CD4-positive, CD25-positive, alpha-beta regulatory T cell (primary cell): Measurements from ENCODE around the gene TMEM163. TPM values are rescaled to one million over a fixed set of nuclear protein-coding genes. Genes with fewer than 3 reads are reported as not detected.
"Not testable (repeated sequence)": the region's sequence is repeated elsewhere in the genome, so short reads cannot be mapped to it uniquely, and the experiment has no call there.

Experiments
- ATAC-seq, 2 donors: fragments of 150-1000 bp; cut with Tn5 transposase; one replicate each; pipeline ENCODE4 v1.10.0; 2021; ENCODE audit warnings: low read depth in 2 of 2, moderate number of reproducible peaks in 2 of 2, moderate library complexity in 1 of 2
- DNase-seq, 3 donors: peaks; one replicate each; pipeline versions ENCODE4 v3.0.0 to v3.0.0-alpha.2; 2012 to 2022; ENCODE audit warnings: mixed read lengths in 1 of 3
- H3K27ac ChIP-seq: one replicate; pipeline ENCODE4 v1.7.0; 2013; ENCODE audit warnings: mild to moderate bottlenecking, low read length; ENCODE audit not compliant: insufficient read depth, poor library complexity, severe bottlenecking
- H3K27me3 ChIP-seq: one replicate; pipeline ENCODE4 v1.7.0; 2013; ENCODE audit warnings: low read length; ENCODE audit not compliant: control insufficient read depth, insufficient read depth
- H3K36me3 ChIP-seq: one replicate; pipeline ENCODE4 v1.7.0; 2013; ENCODE audit warnings: mild to moderate bottlenecking, low read length, moderate library complexity; ENCODE audit not compliant: control insufficient read depth, insufficient read depth
- H3K4me1 ChIP-seq: 2 replicates; pipeline ENCODE4 v1.7.0; 2013; ENCODE audit warnings: mild to moderate bottlenecking, low read length; ENCODE audit not compliant: insufficient read depth, control insufficient read depth, poor library complexity, severe bottlenecking
- H3K4me3 ChIP-seq: one replicate; pipeline ENCODE4 v1.7.0; 2013; ENCODE audit warnings: low read depth, mild to moderate bottlenecking, low read length, moderate library complexity
- H3K9me3 ChIP-seq, 2 experiments: 1 replicate in 1 of 2; 2 replicates in 1 of 2; pipeline ENCODE4 v1.7.0; 2013; ENCODE audit warnings: low read length in 2 of 2, mild to moderate bottlenecking in 1 of 2, moderate library complexity in 1 of 2; ENCODE audit not compliant: control insufficient read depth in 2 of 2
- H3K27ac Mint-ChIP-seq, 3 donors: one replicate each; pipeline ENCODE4 v1.8.0; 2020 to 2022; ENCODE audit warnings: mild to moderate bottlenecking in 3 of 3, mixed read lengths in 3 of 3, moderate library complexity in 2 of 3
- H3K27me3 Mint-ChIP-seq: one replicate; pipeline ENCODE4 v1.8.0; 2022; ENCODE audit warnings: mild to moderate bottlenecking, mixed read lengths
- H3K36me3 Mint-ChIP-seq: one replicate; pipeline ENCODE4 v1.8.0; 2020; ENCODE audit warnings: mixed read lengths
- H3K4me1 Mint-ChIP-seq, 4 donors: one replicate each; pipeline ENCODE4 v1.8.0; 2020 to 2022; ENCODE audit warnings: mixed read lengths in 4 of 4, mild to moderate bottlenecking in 1 of 4
- H3K4me3 Mint-ChIP-seq, 4 donors: one replicate each; pipeline ENCODE4 v1.8.0; 2020 to 2022; ENCODE audit warnings: mild to moderate bottlenecking in 4 of 4, mixed read lengths in 4 of 4, moderate library complexity in 3 of 4
- H3K9me3 Mint-ChIP-seq, 7 donors: one replicate each; pipeline ENCODE4 v1.8.0; 2020 to 2022; ENCODE audit warnings: mixed read lengths in 7 of 7, mild to moderate bottlenecking in 3 of 7, moderate library complexity in 2 of 7
- polyA plus RNA-seq, 4 donors: library from polyadenylated mRNA; unstranded; fragments of 300-500 nt; fragmentation: Illumina TruSeq; gene quantifications; one replicate each; pipeline ENCODE4 v1.2.3, GENCODE V29; 2021
- total RNA-seq: library from RNA; stranded (reverse); gene quantifications from one replicate; pipeline ENCODE4 v1.2.3, GENCODE V29; 2022

The TMEM163 gene
- total and polyA plus RNA-seq, 5 donors from 2014 or later: 0.08 to 1.0 (median 0.33) TPM

DNA sequence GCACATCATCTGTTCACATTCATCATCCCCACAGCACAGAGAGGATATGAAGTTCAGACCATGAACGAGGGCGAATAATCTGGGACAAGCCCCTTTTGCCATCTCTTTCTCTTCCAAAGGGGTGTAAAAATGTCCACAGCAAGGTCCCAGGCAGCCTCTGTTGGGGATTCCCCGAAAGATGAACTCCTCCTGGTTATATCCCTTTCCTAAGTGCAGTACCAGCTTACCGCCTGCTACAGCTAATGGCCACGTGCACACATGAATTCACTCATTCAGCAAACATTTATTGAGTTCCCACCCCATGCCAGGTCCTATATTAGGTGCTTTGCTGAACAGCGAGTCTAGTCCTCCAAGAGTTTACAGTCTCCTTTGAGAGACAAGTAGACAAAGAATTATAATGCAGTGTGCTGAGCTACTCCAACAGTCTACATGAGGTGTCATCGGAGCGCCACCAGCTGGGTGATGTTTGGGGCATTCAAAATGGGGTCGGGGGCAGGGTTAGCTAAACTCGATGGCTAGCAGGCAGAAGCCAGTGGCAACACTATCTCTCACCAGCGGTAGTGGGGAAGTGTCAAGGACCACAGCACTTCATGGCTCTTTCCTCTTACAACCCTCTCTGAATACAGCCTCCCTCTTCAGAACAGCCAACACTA lies 228.9 kb downstream of the TMEM163 start:
- peaks cover 21% of the 10 kb centered on the region for H3K27me3 Mint-ChIP-seq
- H3K4me3 Mint-ChIP-seq: no peak overlapping the region

DNA sequence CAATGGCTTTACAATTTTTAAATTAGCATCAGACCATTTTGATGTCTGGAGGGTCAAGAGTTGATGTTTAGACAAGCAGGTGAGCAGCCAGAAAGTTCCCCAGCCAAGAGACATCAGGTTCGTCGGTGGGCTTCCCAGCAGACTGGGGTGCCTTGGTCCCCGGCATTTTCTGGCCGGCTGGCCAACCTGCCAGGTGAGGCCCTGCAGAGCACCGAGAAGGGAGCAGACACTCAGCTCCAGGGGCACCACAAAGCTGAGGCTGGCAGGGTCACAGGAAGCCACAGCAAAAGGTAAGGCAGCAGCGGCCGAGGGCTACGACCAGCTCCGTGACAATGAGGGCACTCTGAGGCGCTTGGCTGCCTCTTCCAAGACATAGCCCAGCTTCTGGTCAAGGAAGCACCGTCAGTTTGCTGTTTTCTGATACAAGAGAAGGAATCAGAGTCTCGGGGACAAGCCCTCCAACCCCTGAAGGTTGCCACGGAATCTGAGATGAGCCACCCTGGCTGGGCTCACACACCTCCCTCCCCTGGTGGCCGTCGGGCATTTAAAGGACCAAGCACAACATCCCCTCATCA lies 235.9 kb downstream of the TMEM163 start:
- ATAC-seq (no peak), DNase-seq (no peak)
- Histone ChIP-seq H3K4me1 (no peaks in the 10 kb centered on the region), H3K27me3 (peaks cover 1% of the 10 kb centered on the region), H3K27ac (no peak overlapping the region), H3K9me3 (no peaks in the 10 kb centered on the region), H3K36me3 (no peaks in the 10 kb centered on the region), H3K4me3 (no peak overlapping the region)
- peaks cover 0 to 1% (median 0%) of the 10 kb centered on the region in 7 donors for H3K9me3 Mint-ChIP-seq
- H3K36me3 Mint-ChIP-seq: no peaks in the 10 kb centered on the region
- H3K4me3 Mint-ChIP-seq: no peak overlapping the region
- H3K27me3 Mint-ChIP-seq: peaks cover 8% of the 10 kb centered on the region
- no peaks in the 10 kb centered on the region for H3K4me1 Mint-ChIP-seq
- no peak overlapping the region for H3K27ac Mint-ChIP-seq

More for the DNA sequence above, 228.9 kb downstream of the TMEM163 start:
- DNase-seq (no peak), ATAC-seq (no peak)
- no peaks in the 10 kb centered on the region for H3K36me3 Mint-ChIP-seq
- peaks cover 4% of the 10 kb centered on the region for H3K27me3 ChIP-seq
- H3K9me3 Mint-ChIP-seq: peaks cover 0 to 1% (median 0%) of the 10 kb centered on the region in 7 donors
- H3K4me3 ChIP-seq: no peak overlapping the region
- H3K4me1 Mint-ChIP-seq: peaks cover 0 to 2% (median 0%) of the 10 kb centered on the region in 4 donors
- H3K36me3 ChIP-seq: no peaks in the 10 kb centered on the region
- no peaks in the 10 kb centered on the region for H3K4me1 ChIP-seq
- no peaks in the 10 kb centered on the region for H3K9me3 ChIP-seq
- no peak overlapping the region for H3K27ac Mint-ChIP-seq
- H3K27ac ChIP-seq: no peak overlapping the region

DNA sequence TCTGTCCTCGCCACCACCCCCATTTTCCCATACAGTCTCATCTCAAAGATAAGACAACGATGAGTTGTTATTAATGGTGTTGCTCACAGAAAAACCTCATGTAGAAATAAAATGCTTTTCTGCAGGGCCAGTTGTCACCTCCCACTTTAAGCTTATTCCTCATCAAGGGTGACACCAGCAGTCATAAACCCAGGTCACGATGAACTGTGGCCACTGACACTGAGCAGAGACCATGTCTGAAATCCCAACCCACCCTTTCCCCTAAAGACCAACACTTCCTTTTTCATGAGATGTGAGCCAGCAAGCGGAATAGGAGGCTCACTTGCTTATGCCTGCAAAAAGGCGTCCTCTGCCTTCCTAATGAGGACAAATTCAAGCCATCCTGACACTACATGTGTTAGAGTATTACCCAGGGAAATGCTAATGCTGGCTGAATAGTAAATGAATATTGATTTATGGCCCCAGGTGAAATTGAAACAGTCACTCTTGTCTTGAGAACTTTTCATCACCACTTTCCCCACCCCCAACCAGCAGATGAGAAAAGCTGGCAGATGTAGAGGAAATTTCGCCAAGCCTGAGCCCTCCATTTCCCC lies 236.6 kb downstream of the TMEM163 start:
- H3K4me1 ChIP-seq: no peaks in the 10 kb centered on the region
- H3K9me3 ChIP-seq: no peaks in the 10 kb centered on the region
- H3K27me3 ChIP-seq: peaks cover 1% of the 10 kb centered on the region
- H3K36me3 ChIP-seq: no peaks in the 10 kb centered on the region
- peaks cover 8% of the 10 kb centered on the region for H3K27me3 Mint-ChIP-seq
- H3K27ac ChIP-seq: no peak overlapping the region
- peaks cover 0 to 1% (median 0%) of the 10 kb centered on the region in 7 donors for H3K9me3 Mint-ChIP-seq
- DNase-seq: no peak
- H3K27ac Mint-ChIP-seq: no peak overlapping the region
- no peak overlapping the region for H3K4me3 Mint-ChIP-seq
- H3K4me1 Mint-ChIP-seq: no peaks in the 10 kb centered on the region
- H3K36me3 Mint-ChIP-seq: no peaks in the 10 kb centered on the region
- no peak for ATAC-seq
- no peak overlapping the region for H3K4me3 ChIP-seq

DNA sequence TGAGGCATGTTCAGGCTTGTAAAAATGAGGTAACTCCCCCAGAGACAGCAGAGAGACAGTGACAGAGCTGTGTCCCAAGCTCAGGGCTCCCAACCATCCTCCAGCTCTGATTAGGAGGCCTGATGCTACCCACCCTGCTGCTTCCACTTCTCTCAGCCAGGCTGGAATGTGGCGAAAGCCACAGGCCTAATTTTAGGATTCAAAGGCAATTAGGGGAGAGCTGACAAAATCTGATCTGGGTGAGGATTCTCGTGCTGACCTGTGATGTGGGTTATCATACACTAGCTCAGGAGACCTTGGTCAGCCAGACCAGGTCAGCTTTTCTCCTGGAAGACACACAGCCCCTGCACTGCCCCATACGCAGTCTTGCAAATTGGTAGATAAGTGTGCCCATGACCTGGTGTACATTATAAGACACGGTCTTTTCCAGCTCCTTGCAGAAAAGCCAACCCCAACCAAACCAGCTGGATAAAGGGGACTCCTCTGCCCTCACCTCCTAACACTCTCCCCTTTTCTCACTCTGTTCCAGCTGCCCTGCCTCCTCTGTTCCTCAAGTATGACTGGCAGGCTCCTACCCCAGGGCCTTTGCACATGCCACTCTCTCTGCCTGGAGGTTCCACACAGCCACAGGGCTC lies 239.0 kb downstream of the TMEM163 start:
- no peaks in the 10 kb centered on the region for H3K9me3 ChIP-seq
- peaks cover 4% of the 10 kb centered on the region for H3K27me3 Mint-ChIP-seq
- no peaks in the 10 kb centered on the region for H3K36me3 Mint-ChIP-seq
- ATAC-seq: no peak
- no peaks in the 10 kb centered on the region for H3K4me1 ChIP-seq
- H3K4me3 Mint-ChIP-seq: no peak overlapping the region
- DNase-seq: no peak
- H3K4me3 ChIP-seq: no peak overlapping the region
- H3K9me3 Mint-ChIP-seq: peaks cover 0 to 1% (median 0%) of the 10 kb centered on the region in 7 donors
- H3K4me1 Mint-ChIP-seq: no peaks in the 10 kb centered on the region
- no peaks in the 10 kb centered on the region for H3K36me3 ChIP-seq
- H3K27ac Mint-ChIP-seq: no peak overlapping the region
- peaks cover 1% of the 10 kb centered on the region for H3K27me3 ChIP-seq
- H3K27ac ChIP-seq: no peak overlapping the region

DNA sequence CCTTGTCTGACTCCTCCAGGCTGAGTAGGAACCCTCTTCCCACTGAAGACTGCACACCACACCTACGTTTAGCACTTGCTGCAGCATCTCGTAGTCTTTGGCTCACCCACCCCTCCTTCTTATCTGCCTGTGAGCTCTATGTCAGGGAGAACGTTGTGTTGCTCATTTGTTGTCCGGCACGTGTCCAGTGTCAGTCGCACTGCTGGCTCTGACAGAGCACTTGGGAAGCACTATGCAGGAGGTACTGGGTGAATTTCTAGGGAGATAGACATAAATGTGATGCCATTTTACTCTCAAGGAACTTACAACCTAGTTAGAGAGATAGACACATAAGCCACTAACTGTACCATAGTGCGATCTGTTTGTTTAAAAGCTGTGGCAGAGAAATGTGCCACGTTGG lies 241.8 kb downstream of the TMEM163 start:
- not testable (repeated sequence) for H3K36me3 ChIP-seq, DNase-seq, H3K4me1 Mint-ChIP-seq, ATAC-seq, H3K27me3 ChIP-seq, H3K27me3 Mint-ChIP-seq, H3K4me1 ChIP-seq, H3K27ac ChIP-seq, H3K9me3 ChIP-seq, H3K4me3 Mint-ChIP-seq, H3K4me3 ChIP-seq, H3K36me3 Mint-ChIP-seq
- Mint-ChIP-seq H3K27ac (peak overlapping the region in 1 of 3 donors; percentile 66), H3K9me3 (peaks cover 0 to 14% (median 2%) of the 10 kb centered on the region in 7 donors)

DNA sequence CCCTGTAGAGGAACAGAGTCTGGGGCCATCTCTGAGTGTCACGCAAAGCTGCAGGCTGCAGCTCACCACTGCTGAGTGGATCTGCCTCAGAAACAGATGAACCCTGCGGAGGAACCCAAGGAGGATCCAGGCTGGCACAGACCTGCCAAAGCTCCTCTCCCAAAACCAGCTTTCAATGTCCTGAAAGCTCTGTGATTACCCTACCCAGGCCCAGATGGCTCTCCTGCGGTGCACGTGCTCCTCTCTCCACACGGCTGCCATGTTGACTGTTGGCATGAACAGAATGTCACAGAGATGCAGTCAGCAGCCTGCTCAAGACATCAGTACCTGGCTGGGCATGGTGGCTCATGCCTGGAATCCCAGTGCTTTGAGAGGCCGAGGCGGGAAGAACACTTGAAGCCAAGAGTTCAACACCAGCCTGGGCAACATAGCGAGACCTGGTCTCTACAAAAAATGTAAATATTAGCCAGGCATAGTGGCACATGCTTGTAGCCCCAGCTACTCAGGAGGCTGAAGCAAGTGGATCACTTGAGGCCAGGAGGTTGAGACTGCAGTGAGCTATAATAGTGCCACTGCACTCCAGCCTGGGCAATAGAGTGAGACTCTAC lies 248.1 kb downstream of the TMEM163 start:
- Histone ChIP-seq H3K36me3 (no peaks in the 10 kb centered on the region), H3K9me3 (peaks cover 2 to 5% of the 10 kb centered on the region in 2 experiments), H3K27ac (no peak overlapping the region), H3K27me3 (no peaks in the 10 kb centered on the region), H3K4me3 (no peak overlapping the region), H3K4me1 (no peaks in the 10 kb centered on the region)
- DNase-seq: no peak
- Mint-ChIP-seq H3K4me3 (no peak overlapping the region), H3K27ac (peak overlapping the region in 1 of 3 donors; percentile 52), H3K4me1 (peaks cover 0 to 5% (median 0%) of the 10 kb centered on the region in 4 donors), H3K9me3 (peaks cover 0 to 14% (median 4%) of the 10 kb centered on the region in 7 donors), H3K36me3 (no peaks in the 10 kb centered on the region), H3K27me3 (peaks cover 4% of the 10 kb centered on the region)
- ATAC-seq: no peak

DNA sequence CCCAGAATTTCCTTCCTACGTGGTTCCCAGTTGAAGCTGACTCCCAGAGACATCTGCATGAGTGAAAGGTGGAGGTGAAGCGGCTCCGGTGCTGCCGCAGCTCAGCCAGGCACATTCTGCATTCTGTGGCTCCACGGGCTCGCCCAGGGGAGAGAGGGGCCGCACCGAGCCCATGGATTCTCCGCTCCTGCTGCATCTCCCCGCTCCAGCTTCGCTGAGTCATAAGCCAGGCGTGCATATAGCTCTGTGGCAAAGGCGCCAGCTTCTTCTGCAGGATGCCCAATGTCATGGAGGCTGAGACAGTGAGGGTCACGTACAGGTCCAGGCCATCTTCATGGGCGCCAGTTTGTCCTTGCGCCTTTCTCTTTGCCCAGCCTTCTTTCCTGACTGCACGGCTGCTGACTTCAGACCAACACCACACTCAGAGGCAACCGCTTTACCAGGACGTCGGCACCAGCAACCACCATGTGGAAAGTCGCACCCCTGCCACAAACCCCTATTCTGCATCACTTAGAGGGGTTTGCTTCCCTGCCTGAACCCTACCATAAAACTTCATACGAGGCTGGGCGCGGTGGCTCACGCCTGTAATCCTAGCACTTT lies 249.2 kb downstream of the TMEM163 start:
- Mint-ChIP-seq H3K27ac (no peak overlapping the region), H3K36me3 (no peaks in the 10 kb centered on the region), H3K4me1 (peaks cover 0 to 5% (median 0%) of the 10 kb centered on the region in 4 donors), H3K27me3 (peaks cover 4% of the 10 kb centered on the region), H3K9me3 (peaks cover 0 to 14% (median 4%) of the 10 kb centered on the region in 7 donors), H3K4me3 (no peak overlapping the region)
- DNase-seq: no peak
- no peak for ATAC-seq
- no peak overlapping the region for H3K4me3 ChIP-seq
- no peak overlapping the region for H3K27ac ChIP-seq
- H3K9me3 ChIP-seq: peaks cover 2 to 5% of the 10 kb centered on the region in 2 experiments
- H3K4me1 ChIP-seq: no peaks in the 10 kb centered on the region
- no peaks in the 10 kb centered on the region for H3K36me3 ChIP-seq
- H3K27me3 ChIP-seq: no peaks in the 10 kb centered on the region
